PC-9 (cell line): ENCODE results near the gene IFRD2.

Experiments used
- EZH2 ChIP-seq: fragments of 200-600 bp; sonication (generic); IDR thresholded peaks from 2 replicates; pipeline ENCODE4 v1.8.0; 2017; ENCODE audit warnings: antibody characterized with exemption, low read depth
- TF ChIP-seq, protein P1 (sequence below): fragments of 200-600 bp; sonication (generic); conservative IDR thresholded peaks from 2 replicates; pipeline ENCODE4 v1.6.1; 2017; ENCODE audit warnings: mixed run types, antibody characterized with exemption, mild to moderate bottlenecking, moderate library complexity

- TF ChIP-seq, protein P1, sequence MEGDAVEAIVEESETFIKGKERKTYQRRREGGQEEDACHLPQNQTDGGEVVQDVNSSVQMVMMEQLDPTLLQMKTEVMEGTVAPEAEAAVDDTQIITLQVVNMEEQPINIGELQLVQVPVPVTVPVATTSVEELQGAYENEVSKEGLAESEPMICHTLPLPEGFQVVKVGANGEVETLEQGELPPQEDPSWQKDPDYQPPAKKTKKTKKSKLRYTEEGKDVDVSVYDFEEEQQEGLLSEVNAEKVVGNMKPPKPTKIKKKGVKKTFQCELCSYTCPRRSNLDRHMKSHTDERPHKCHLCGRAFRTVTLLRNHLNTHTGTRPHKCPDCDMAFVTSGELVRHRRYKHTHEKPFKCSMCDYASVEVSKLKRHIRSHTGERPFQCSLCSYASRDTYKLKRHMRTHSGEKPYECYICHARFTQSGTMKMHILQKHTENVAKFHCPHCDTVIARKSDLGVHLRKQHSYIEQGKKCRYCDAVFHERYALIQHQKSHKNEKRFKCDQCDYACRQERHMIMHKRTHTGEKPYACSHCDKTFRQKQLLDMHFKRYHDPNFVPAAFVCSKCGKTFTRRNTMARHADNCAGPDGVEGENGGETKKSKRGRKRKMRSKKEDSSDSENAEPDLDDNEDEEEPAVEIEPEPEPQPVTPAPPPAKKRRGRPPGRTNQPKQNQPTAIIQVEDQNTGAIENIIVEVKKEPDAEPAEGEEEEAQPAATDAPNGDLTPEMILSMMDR = no peak
- no peak for TF ChIP-seq EZH2
These were observed 48.7 kb downstream of the IFRD2 start for GRCh38 chr3:50243543-50243895.
